Hematopoietic multipotent progenitor cell treated with erythropoietin and hydrocortisone succinate and interleukin-3 and kit ligand, for 6 days (in vitro differentiated cells): ENCODE measurements around the gene LRBA.

Experiments used
- DNase-seq: peaks from one replicate; pipeline ENCODE4 v3.0.0-alpha.2; 2015

Gene LRBA

GRCh38 chr4:150354214-150354796 lies 660.8 kb downstream of the LRBA start:
- no peak for DNase-seq

GRCh38 chr4:150348079-150348478 lies 667.0 kb downstream of the LRBA start:
- peak; percentile 14 for DNase-seq

- peak; percentile 7 for DNase-seq
Observed at GRCh38 chr4:150345207-150345744, 669.8 kb downstream of the LRBA start.

- no peak for DNase-seq
Observed at GRCh38 chr4:150343796-150344195, 671.3 kb downstream of the LRBA start.

GRCh38 chr4:150342945-150343344 lies 672.1 kb downstream of the LRBA start:
- DNase-seq = no peak

GRCh38 chr4:150337734-150338133 lies 677.4 kb downstream of the LRBA start:
- no peak for DNase-seq

- DNase-seq = no peak
Observed at GRCh38 chr4:150336676-150337412, 678.2 kb downstream of the LRBA start.

GRCh38 chr4:150332961-150333360 lies 682.1 kb downstream of the LRBA start:
- no peak for DNase-seq

- DNase-seq = no peak
Observed at GRCh38 chr4:150332086-150332485, 683.0 kb downstream of the LRBA start.

GRCh38 chr4:150329373-150329772 lies 685.7 kb downstream of the LRBA start:
- DNase-seq = no peak

- no peak for DNase-seq
Observed at GRCh38 chr4:150328496-150328895, 686.6 kb downstream of the LRBA start.

- peak; percentile 20 for DNase-seq
Observed at GRCh38 chr4:150327262-150327780, 687.8 kb downstream of the LRBA start.

- DNase-seq = no peak
Observed at GRCh38 chr4:150325872-150326271, 689.2 kb downstream of the LRBA start.

- no peak for DNase-seq
Observed at GRCh38 chr4:150323406-150324325, 691.4 kb downstream of the LRBA start.

GRCh38 chr4:150322646-150323045 lies 692.4 kb downstream of the LRBA start:
- DNase-seq = no peak

GRCh38 chr4:150321113-150321512 lies 694.0 kb downstream of the LRBA start:
- peak; percentile 61 for DNase-seq

- peak; percentile 5 for DNase-seq
Observed at GRCh38 chr4:150318971-150319370, 696.1 kb downstream of the LRBA start.

GRCh38 chr4:150318527-150318926 lies 696.6 kb downstream of the LRBA start:
- DNase-seq = peak; percentile 27

GRCh38 chr4:150316332-150317205 lies 698.5 kb downstream of the LRBA start:
- peak; percentile 46 for DNase-seq

- DNase-seq = no peak
Observed at GRCh38 chr4:150315691-150316090, 699.4 kb downstream of the LRBA start.

- no peak for DNase-seq
Observed at GRCh38 chr4:150315175-150315574, 699.9 kb downstream of the LRBA start.

GRCh38 chr4:150314031-150314430 lies 701.1 kb downstream of the LRBA start:
- DNase-seq = no peak
